ENCODE data around the gene TMEM163.

Gene TMEM163

GRCh38 chr2:134722728-134723127 is 3.9 kb upstream of the TMEM163 start:
- no peak overlapping the region for H2AFZ ChIP-seq (ENCODE audit: low read length, unreplicated experiment)

GRCh38 chr2:134721596-134721995 is 2.8 kb upstream of the TMEM163 start:
- Histone ChIP-seq H2AFZ (ENCODE audit: low read length, unreplicated experiment) (no peak overlapping the region), H3K79me2 (ENCODE audit: control insufficient read depth, insufficient read depth, low read length, unreplicated experiment) (no peaks in the 10 kb centered on the region), H3K36me3 (ENCODE audit: insufficient read depth, low read length) (no peaks in the 10 kb centered on the region), H3K4me1 (ENCODE audit: control insufficient read depth, insufficient read depth, low read length, unreplicated experiment) (no peaks in the 10 kb centered on the region), H3K27me3 (ENCODE audit: insufficient read depth, low read length) (peaks cover 78% of the 10 kb centered on the region), H3K4me3 (ENCODE audit: low read depth, low read length) (no peak overlapping the region), H3K27ac (ENCODE audit: low read depth, low read length) (no peak overlapping the region)

More at GRCh38 chr2:134722728-134723127, 3.9 kb upstream of the TMEM163 start:
- Histone ChIP-seq H3K4me1 (ENCODE audit: control insufficient read depth, insufficient read depth, low read length, unreplicated experiment) (no peaks in the 10 kb centered on the region), H3K27me3 (ENCODE audit: insufficient read depth, low read length) (peaks cover 68% of the 10 kb centered on the region), H3K27ac (ENCODE audit: low read depth, low read length) (no peak overlapping the region), H3K79me2 (ENCODE audit: control insufficient read depth, insufficient read depth, low read length, unreplicated experiment) (no peaks in the 10 kb centered on the region), H3K36me3 (ENCODE audit: insufficient read depth, low read length) (no peaks in the 10 kb centered on the region), H3K4me3 (ENCODE audit: low read depth, low read length) (no peak overlapping the region)

GRCh38 chr2:134718023-134718816 is 580 bp downstream of the TMEM163 start:
- no peak overlapping the region for H3K4me3 ChIP-seq (ENCODE audit: low read depth, low read length)
- no peaks in the 10 kb centered on the region for H3K79me2 ChIP-seq (ENCODE audit: control insufficient read depth, insufficient read depth, low read length, unreplicated experiment)
- H2AFZ ChIP-seq (ENCODE audit: low read length, unreplicated experiment) = no peak overlapping the region
- peaks cover 93% of the 10 kb centered on the region for H3K27me3 ChIP-seq (ENCODE audit: insufficient read depth, low read length)
- H3K27ac ChIP-seq (ENCODE audit: low read depth, low read length) = no peak overlapping the region
- no peaks in the 10 kb centered on the region for H3K4me1 ChIP-seq (ENCODE audit: control insufficient read depth, insufficient read depth, low read length, unreplicated experiment)
- no peaks in the 10 kb centered on the region for H3K36me3 ChIP-seq (ENCODE audit: insufficient read depth, low read length)

GRCh38 chr2:134717286-134718022 is 1.3 kb downstream of the TMEM163 start:
- peaks cover 93% of the 10 kb centered on the region for H3K27me3 ChIP-seq (ENCODE audit: insufficient read depth, low read length)
- H3K79me2 ChIP-seq (ENCODE audit: control insufficient read depth, insufficient read depth, low read length, unreplicated experiment) = no peaks in the 10 kb centered on the region
- no peaks in the 10 kb centered on the region for H3K4me1 ChIP-seq (ENCODE audit: control insufficient read depth, insufficient read depth, low read length, unreplicated experiment)
- no peak overlapping the region for H3K27ac ChIP-seq (ENCODE audit: low read depth, low read length)
- no peak overlapping the region for H2AFZ ChIP-seq (ENCODE audit: low read length, unreplicated experiment)
- no peak overlapping the region for H3K4me3 ChIP-seq (ENCODE audit: low read depth, low read length)
- H3K36me3 ChIP-seq (ENCODE audit: insufficient read depth, low read length) = no peaks in the 10 kb centered on the region

- Histone ChIP-seq H3K36me3 (ENCODE audit: insufficient read depth, low read length) (no peaks in the 10 kb centered on the region), H3K4me1 (ENCODE audit: control insufficient read depth, insufficient read depth, low read length, unreplicated experiment) (no peaks in the 10 kb centered on the region), H3K4me3 (ENCODE audit: low read depth, low read length) (no peak overlapping the region), H3K27me3 (ENCODE audit: insufficient read depth, low read length) (peaks cover 93% of the 10 kb centered on the region), H3K27ac (ENCODE audit: low read depth, low read length) (no peak overlapping the region), H2AFZ (ENCODE audit: low read length, unreplicated experiment) (no peak overlapping the region), H3K79me2 (ENCODE audit: control insufficient read depth, insufficient read depth, low read length, unreplicated experiment) (no peaks in the 10 kb centered on the region)
These were observed 2.0 kb downstream of the TMEM163 start for GRCh38 chr2:134716721-134717243.

- Histone ChIP-seq H2AFZ (ENCODE audit: low read length, unreplicated experiment) (no peak overlapping the region), H3K27ac (ENCODE audit: low read depth, low read length) (no peak overlapping the region)
These were observed 2.7 kb downstream of the TMEM163 start for GRCh38 chr2:134715932-134716643.

GRCh38 chr2:134714228-134714627 is 4.6 kb downstream of the TMEM163 start:
- H3K4me3 ChIP-seq (ENCODE audit: low read depth, low read length) = no peak overlapping the region
- no peak overlapping the region for H2AFZ ChIP-seq (ENCODE audit: low read length, unreplicated experiment)
- no peaks in the 10 kb centered on the region for H3K36me3 ChIP-seq (ENCODE audit: insufficient read depth, low read length)
- no peaks in the 10 kb centered on the region for H3K79me2 ChIP-seq (ENCODE audit: control insufficient read depth, insufficient read depth, low read length, unreplicated experiment)
- no peak overlapping the region for H3K27ac ChIP-seq (ENCODE audit: low read depth, low read length)
- peaks cover 94% of the 10 kb centered on the region for H3K27me3 ChIP-seq (ENCODE audit: insufficient read depth, low read length)
- H3K4me1 ChIP-seq (ENCODE audit: control insufficient read depth, insufficient read depth, low read length, unreplicated experiment) = no peaks in the 10 kb centered on the region

More at GRCh38 chr2:134715932-134716643, 2.7 kb downstream of the TMEM163 start:
- no peaks in the 10 kb centered on the region for H3K79me2 ChIP-seq (ENCODE audit: control insufficient read depth, insufficient read depth, low read length, unreplicated experiment)
- no peak overlapping the region for H3K4me3 ChIP-seq (ENCODE audit: low read depth, low read length)
- H3K36me3 ChIP-seq (ENCODE audit: insufficient read depth, low read length) = no peaks in the 10 kb centered on the region
- H3K4me1 ChIP-seq (ENCODE audit: control insufficient read depth, insufficient read depth, low read length, unreplicated experiment) = no peaks in the 10 kb centered on the region
- peaks cover 95% of the 10 kb centered on the region for H3K27me3 ChIP-seq (ENCODE audit: insufficient read depth, low read length)

- Histone ChIP-seq H3K4me3 (ENCODE audit: low read depth, low read length) (no peak overlapping the region), H3K4me1 (ENCODE audit: control insufficient read depth, insufficient read depth, low read length, unreplicated experiment) (no peaks in the 10 kb centered on the region), H2AFZ (ENCODE audit: low read length, unreplicated experiment) (no peak overlapping the region), H3K27me3 (ENCODE audit: insufficient read depth, low read length) (peaks cover 97% of the 10 kb centered on the region), H3K79me2 (ENCODE audit: control insufficient read depth, insufficient read depth, low read length, unreplicated experiment) (no peaks in the 10 kb centered on the region), H3K36me3 (ENCODE audit: insufficient read depth, low read length) (no peaks in the 10 kb centered on the region), H3K27ac (ENCODE audit: low read depth, low read length) (no peak overlapping the region)
These were observed 5.2 kb downstream of the TMEM163 start for GRCh38 chr2:134713606-134714005.

GRCh38 chr2:134713176-134713575 is 5.6 kb downstream of the TMEM163 start:
- Histone ChIP-seq H2AFZ (ENCODE audit: low read length, unreplicated experiment) (no peak overlapping the region), H3K27ac (ENCODE audit: low read depth, low read length) (no peak overlapping the region), H3K4me3 (ENCODE audit: low read depth, low read length) (no peak overlapping the region), H3K4me1 (ENCODE audit: control insufficient read depth, insufficient read depth, low read length, unreplicated experiment) (no peaks in the 10 kb centered on the region), H3K36me3 (ENCODE audit: insufficient read depth, low read length) (no peaks in the 10 kb centered on the region), H3K79me2 (ENCODE audit: control insufficient read depth, insufficient read depth, low read length, unreplicated experiment) (no peaks in the 10 kb centered on the region), H3K27me3 (ENCODE audit: insufficient read depth, low read length) (peaks cover 93% of the 10 kb centered on the region)

- no peak overlapping the region for H2AFZ ChIP-seq (ENCODE audit: low read length, unreplicated experiment)
- H3K4me1 ChIP-seq (ENCODE audit: control insufficient read depth, insufficient read depth, low read length, unreplicated experiment) = no peaks in the 10 kb centered on the region
- no peak overlapping the region for H3K27ac ChIP-seq (ENCODE audit: low read depth, low read length)
- H3K27me3 ChIP-seq (ENCODE audit: insufficient read depth, low read length) = peaks cover 89% of the 10 kb centered on the region
- no peaks in the 10 kb centered on the region for H3K79me2 ChIP-seq (ENCODE audit: control insufficient read depth, insufficient read depth, low read length, unreplicated experiment)
- no peaks in the 10 kb centered on the region for H3K36me3 ChIP-seq (ENCODE audit: insufficient read depth, low read length)
- no peak overlapping the region for H3K4me3 ChIP-seq (ENCODE audit: low read depth, low read length)
These were observed 6.1 kb downstream of the TMEM163 start for GRCh38 chr2:134712736-134713135.

Data from ACC112 (cell line).